ENCODE data around the gene PRLR. TPM values are rescaled to one million over a fixed set of nuclear protein-coding genes. Genes with fewer than 3 reads are reported as not detected.
A peak's percentile ranks its signal among the peaks of the same experiment; 100 is the strongest.

The PRLR gene
- total and polyA plus RNA-seq, 2 of the 8 experiments (the other 6 are each of a cell fraction or from before 2014, with no cell fraction given) = 0.53 to 2.5 TPM

- H3K79me2 ChIP-seq (ENCODE audit: control insufficient read depth in 1 of 2, insufficient read depth in 2 of 2, low read length in 2 of 2) = no peaks in the 10 kb centered on the region
Measured at GRCh38 chr5:35213608-35214007, 16.7 kb downstream of the PRLR start.

More at GRCh38 chr5:35213608-35214007, 16.7 kb downstream of the PRLR start:
- no peaks in the 10 kb centered on the region for H4K20me1 ChIP-seq (replicated peaks in 1 of 2; ENCODE audit: control insufficient read depth in 1 of 2, insufficient read depth in 2 of 2, low read length in 2 of 2)
- no peak overlapping the region for H2BK12ac ChIP-seq (ENCODE audit: low read depth, low read length)
- no peak overlapping the region for H3K14ac ChIP-seq (ENCODE audit: insufficient read length)
- no peak overlapping the region for H4K5ac ChIP-seq (ENCODE audit: insufficient read length, low read depth, low read length)
- H4K8ac ChIP-seq (ENCODE audit: extremely low read depth, insufficient read depth, low read length) = no peak overlapping the region
- H3K23me2 ChIP-seq (ENCODE audit: low read depth, low read length) = no peaks in the 10 kb centered on the region
- DNase-seq (ENCODE audit: low read depth in 1 of 2, low spot score in 2 of 2) = no peak
- FAIRE-seq = no peak
- no peak overlapping the region for H2AK5ac ChIP-seq (ENCODE audit: low read depth, low read length)
- H2BK120ac ChIP-seq (replicated peaks; ENCODE audit: low read depth, low read length) = no peak overlapping the region
- WGBS, 2 experiments (ENCODE audit: extremely low coverage in 1 of 2, insufficient coverage in 1 of 2, insufficient read length in 1 of 2, insufficient replicate concordance in 2 of 2, low coverage in 1 of 2, low lambda C conversion rate in 2 of 2, missing lambda C conversion rate in 1 of 2) = 85% methylated on average over 3 of the region's 3 CpGs; no CpG with 5 or more reads in 1 of the 2 experiments
- H3K56ac ChIP-seq (replicated peaks; ENCODE audit: insufficient read length, low read depth, low read length) = no peak overlapping the region
- H3K4me2 ChIP-seq (ENCODE audit: insufficient read depth in 1 of 2, low read depth in 2 of 2, low read length in 2 of 2) = no peak overlapping the region
- no peak overlapping the region for H3K4ac ChIP-seq (replicated peaks; ENCODE audit: insufficient read length, low read depth, low read length)
- no peaks in the 10 kb centered on the region for H3K4me1 ChIP-seq (replicated peaks in 1 of 4; ENCODE audit: control insufficient read depth in 3 of 4, insufficient read depth in 4 of 4, low read length in 3 of 4)
- H2BK5ac ChIP-seq (ENCODE audit: low read depth, low read length) = no peak overlapping the region
- H3K23ac ChIP-seq (ENCODE audit: insufficient read length) = no peak overlapping the region
- no peak overlapping the region for H3K27ac ChIP-seq (ENCODE audit: low read depth, low read length)
- H3K79me1 ChIP-seq (ENCODE audit: low read depth, low read length) = no peaks in the 10 kb centered on the region
- no peaks in the 10 kb centered on the region for H3K36me3 ChIP-seq (ENCODE audit: control insufficient read depth in 2 of 4, insufficient read depth in 4 of 4, low read length in 3 of 4)
- peak; percentile 21 to 32; a peak in 3 of 4 replicates for TF ChIP-seq RAD21 (IDR thresholded peaks at IDR 0.05 in 1 of 2, conservative IDR thresholded peaks at IDR 0.05 in 1 of 2; ENCODE audit: low read depth in 2 of 2, low read length in 2 of 2)
- no peak for TF ChIP-seq ASH2L (IDR thresholded peaks at IDR 0.05; ENCODE audit: low read length)
- no peak for TF ChIP-seq HDAC6 (IDR thresholded peaks at IDR 0.05; ENCODE audit: low read depth, low read length)
- H2BK15ac ChIP-seq (ENCODE audit: low read length) = no peak overlapping the region
- no peaks in the 10 kb centered on the region for H3K9me3 ChIP-seq (ENCODE audit: insufficient read depth in 2 of 2, low read depth in 1 of 2, low read length in 1 of 2)
- no peaks in the 10 kb centered on the region for H3K27me3 ChIP-seq (replicated peaks in 1 of 4; ENCODE audit: control insufficient read depth in 3 of 4, extremely low read depth in 1 of 4, insufficient read depth in 3 of 4, low read length in 3 of 4)
- no peak overlapping the region for H3K18ac ChIP-seq (ENCODE audit: extremely low read depth, low read length)
- H2BK20ac ChIP-seq (ENCODE audit: low read length) = no peak overlapping the region
- ChIA-PET POLR2A (ENCODE audit: partially characterized antibody) (no interaction called here), CTCF (ENCODE audit: partially characterized antibody) (interaction anchor here (0.6 to 2.3 kb wide), 12 partner anchors 8 to 223 kb away, joined by 3 to 15 read pairs (median 4); no protein-coding TSS in a partner anchor)
- H3K9ac ChIP-seq (replicated peaks in 1 of 4; ENCODE audit: extremely low read depth in 1 of 4, low read depth in 3 of 4, low read length in 3 of 4) = no peak overlapping the region
- no peak overlapping the region for H3K4me3 ChIP-seq (ENCODE audit: extremely low read depth in 1 of 4, insufficient read depth in 2 of 4, low read depth in 3 of 4, low read length in 4 of 4)
- H4K91ac ChIP-seq (replicated peaks; ENCODE audit: insufficient read length, low read length) = no peak overlapping the region
- no peak overlapping the region for H2AFZ ChIP-seq (ENCODE audit: low read length)
